Right ventricle myocardium superior (tissue), 1 donor: ENCODE results near the gene KLHL33. TPM values are rescaled to one million over a fixed set of nuclear protein-coding genes. Genes with fewer than 3 reads are reported as not detected.

ENCODE experiments used
- ATAC-seq: fragments of 200-7000 bp; cut with Tn5 transposase; one replicate; pipeline ENCODE4 v1.9.1; 2020; ENCODE audit warnings: mild to moderate bottlenecking; ENCODE audit not compliant: poor library complexity
- DNase-seq: peaks from one replicate; pipeline ENCODE4 v3.0.0-alpha.2; 2020
- intact Hi-C: fragments of 100-400 bp; cut with DNase I; formaldehyde crosslinking; loops from one replicate; pipeline ENCODE4 v1.11.2; 2022
- total RNA-seq: library from RNA; stranded (reverse); fragmentation: NEBNext Ultra II Directional; extraction: Animal tissue kit (Norgen Biotek cat#: 25700); gene quantifications from one replicate; pipeline ENCODE4 v1.2.1, GENCODE V29; 2021
- donor health status: DM: no; HTN: yes; CAD: no; lungs with severe emphysema.

KLHL33 gene
- total RNA-seq, 1 donor from 2014 or later = 0.70 TPM

- DNase-seq (no peak), ATAC-seq (no peak)
- intact Hi-C loops = no loop called here
Measured at GRCh38 chr14:20421267-20421666, 14.7 kb downstream of the KLHL33 start.

GRCh38 chr14:20419419-20419818 lies 16.5 kb downstream of the KLHL33 start:
- intact Hi-C loops = loop anchor here (5.0 kb wide), 1 partner anchor 38 kb away; the partner anchor contains the start of gene APEX1
- DNase-seq = no peak
- ATAC-seq = no peak

GRCh38 chr14:20418501-20418909 lies 17.5 kb downstream of the KLHL33 start:
- intact Hi-C loops = loop anchor here (5.0 kb wide), 1 partner anchor 39 kb away; the partner anchor contains the start of gene APEX1
- DNase-seq (no peak), ATAC-seq (no peak)

GRCh38 chr14:20417250-20418186 lies 18.4 kb downstream of the KLHL33 start:
- DNase-seq = no peak
- intact Hi-C loops = loop anchor here (5.0 kb wide), 1 partner anchor 40 kb away; the partner anchor contains the start of gene APEX1
- no peak for ATAC-seq

- ATAC-seq (no peak), DNase-seq (no peak)
- intact Hi-C loops = loop anchor here (5.0 kb wide), 1 partner anchor 41 kb away; the partner anchor contains the start of gene APEX1
Measured at GRCh38 chr14:20416223-20416622, 19.7 kb downstream of the KLHL33 start.

GRCh38 chr14:20415782-20416206 lies 20.2 kb downstream of the KLHL33 start:
- DNase-seq (no peak), ATAC-seq (no peak)
- intact Hi-C loops = loop anchor here (5.0 kb wide), 1 partner anchor 42 kb away; the partner anchor contains the start of gene APEX1

- no peak for DNase-seq
- intact Hi-C loops = loop anchor here (5.0 kb wide), 2 partner anchors 71 to 199 kb away; partner anchors contain the start of gene PARP2
Measured at GRCh38 chr14:20413744-20414082, 22.3 kb downstream of the KLHL33 start.

GRCh38 chr14:20412876-20413743 lies 22.9 kb downstream of the KLHL33 start, which contains the start of gene TEP1:
TSS of gene TEP1 (minus strand) at chr14:20413501. CDS start at chr14:20408439, 5,062 bp downstream.
- ATAC-seq = peak; percentile 98
- DNase-seq = peak; percentile 94
- intact Hi-C loops = loop anchor here (5.0 kb wide), 2 partner anchors 71 to 199 kb away; partner anchors contain the start of gene PARP2

More at GRCh38 chr14:20413744-20414082, 22.3 kb downstream of the KLHL33 start:
- ATAC-seq = peak; percentile 25

- intact Hi-C loops = loop anchor here (5.0 kb wide), 2 partner anchors 70 to 200 kb away; partner anchors contain the start of gene PARP2
- DNase-seq (no peak), ATAC-seq (peak; percentile 8)
Measured at GRCh38 chr14:20412411-20412810, 23.6 kb downstream of the KLHL33 start.

GRCh38 chr14:20409226-20409625 lies 26.7 kb downstream of the KLHL33 start:
- no peak for ATAC-seq
- intact Hi-C loops = no loop called here
- no peak for DNase-seq

- DNase-seq (no peak), ATAC-seq (no peak)
- intact Hi-C loops = no loop called here
Measured at GRCh38 chr14:20403521-20403920, 32.4 kb downstream of the KLHL33 start.

- ATAC-seq = no peak
Measured at GRCh38 chr14:20400965-20401593, 34.9 kb downstream of the KLHL33 start.

GRCh38 chr14:20400589-20400964 lies 35.4 kb downstream of the KLHL33 start:
- DNase-seq (no peak), ATAC-seq (no peak)
- intact Hi-C loops = no loop called here

More at GRCh38 chr14:20400965-20401593, 34.9 kb downstream of the KLHL33 start:
- DNase-seq = no peak
- intact Hi-C loops = no loop called here

GRCh38 chr14:20397511-20397910 lies 38.5 kb downstream of the KLHL33 start:
- ATAC-seq (no peak), DNase-seq (no peak)
- intact Hi-C loops = no loop called here

- ATAC-seq = no peak
- no peak for DNase-seq
- intact Hi-C loops = no loop called here
Measured at GRCh38 chr14:20391505-20391904, 44.5 kb downstream of the KLHL33 start.

- no peak for ATAC-seq
- intact Hi-C loops = no loop called here
- DNase-seq = no peak
Measured at GRCh38 chr14:20388159-20388558, 47.8 kb downstream of the KLHL33 start.

- ATAC-seq (no peak), DNase-seq (no peak)
- intact Hi-C loops = no loop called here
Measured at GRCh38 chr14:20387576-20387975, 48.4 kb downstream of the KLHL33 start.

- DNase-seq = no peak
- intact Hi-C loops = no loop called here
- ATAC-seq = no peak
Measured at GRCh38 chr14:20386276-20386855, 49.6 kb downstream of the KLHL33 start.
